Measurements from ENCODE around the gene CPEB1.
"Not testable (repeated sequence)": the region's sequence is repeated elsewhere in the genome, so short reads cannot be mapped to it uniquely, and the experiment has no call there.

The CPEB1 gene

DNA sequence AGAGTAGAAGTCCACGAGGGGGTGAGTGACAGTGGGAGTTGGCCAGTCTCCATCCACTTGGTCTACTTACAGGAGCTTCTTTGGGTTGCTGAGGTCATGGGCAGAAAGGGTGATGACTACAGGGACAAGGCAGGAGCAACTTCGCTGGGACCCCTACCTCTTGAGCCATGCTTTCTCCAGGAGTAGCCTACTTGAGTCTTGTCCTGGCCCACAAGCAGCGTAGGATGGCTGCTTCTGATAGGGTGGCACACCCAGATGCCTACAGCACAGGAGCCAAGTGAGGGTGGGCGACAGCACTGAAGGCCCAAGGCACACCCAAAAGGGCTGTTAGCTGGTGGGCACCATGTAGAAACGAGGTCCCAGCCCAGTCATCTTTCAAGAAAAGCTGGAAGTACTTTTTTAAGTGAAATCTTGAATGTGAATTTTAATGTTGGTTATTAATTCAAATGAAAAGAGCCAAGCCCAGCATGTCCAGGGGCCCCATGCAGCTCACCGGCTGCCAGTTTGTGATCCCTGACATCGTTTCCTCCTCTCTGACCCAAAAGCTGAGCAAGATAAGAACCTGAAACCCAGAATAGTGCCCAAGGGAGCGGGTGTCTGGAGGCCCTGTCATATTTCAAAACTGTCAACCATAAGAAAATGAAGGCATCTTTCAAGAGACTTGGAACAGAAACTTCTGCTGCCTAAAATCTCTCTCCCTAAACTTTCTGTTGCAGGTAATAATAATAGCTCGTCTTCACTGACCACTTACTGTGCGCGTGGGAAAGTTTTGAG is 2.2 kb upstream of the CPEB1 start:
- no peak for DNase-seq (ENCODE audit: low read depth)

DNA sequence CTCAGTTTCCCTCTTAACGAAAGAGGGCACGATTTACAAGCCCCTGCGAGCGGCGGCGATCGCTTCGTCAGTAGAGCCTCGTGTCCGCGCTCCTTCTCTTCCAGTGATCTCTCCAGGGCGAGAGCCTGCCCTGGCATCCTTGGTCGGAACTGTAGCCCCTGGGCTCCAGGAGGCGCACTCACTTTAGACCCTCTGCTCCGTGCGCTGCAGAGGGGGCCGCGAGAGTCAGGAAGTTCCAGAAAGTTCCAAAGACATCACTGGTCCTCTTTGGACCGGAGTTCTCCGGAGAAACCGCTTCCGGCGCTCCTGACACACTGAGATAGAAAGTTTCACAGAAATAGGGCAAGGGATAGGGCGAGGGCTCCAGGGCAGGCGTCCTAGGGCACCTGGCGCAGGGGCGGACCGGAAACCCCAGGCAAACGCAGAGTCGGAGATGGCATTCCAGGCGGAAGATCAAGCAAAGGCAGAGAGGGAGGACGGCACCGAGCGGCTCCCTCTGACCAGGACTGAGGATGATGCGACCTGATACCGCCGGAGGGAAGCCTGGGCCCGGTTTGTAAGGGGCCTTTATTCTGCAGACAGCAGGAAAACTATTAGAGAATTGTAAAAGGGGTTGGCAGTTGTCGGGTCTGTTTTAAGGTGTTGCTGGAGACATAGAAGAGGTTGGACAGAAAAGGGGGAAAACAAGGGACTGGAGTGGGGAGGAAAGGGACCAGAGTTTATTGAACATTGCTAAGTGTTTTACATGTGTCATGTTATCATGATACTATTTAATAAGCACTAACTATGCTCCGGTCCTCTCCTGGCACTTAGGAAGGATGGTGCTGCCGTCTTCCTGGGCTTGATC is 1.3 kb upstream of the CPEB1 start:
- DNase-seq (ENCODE audit: low read depth) = no peak

DNA sequence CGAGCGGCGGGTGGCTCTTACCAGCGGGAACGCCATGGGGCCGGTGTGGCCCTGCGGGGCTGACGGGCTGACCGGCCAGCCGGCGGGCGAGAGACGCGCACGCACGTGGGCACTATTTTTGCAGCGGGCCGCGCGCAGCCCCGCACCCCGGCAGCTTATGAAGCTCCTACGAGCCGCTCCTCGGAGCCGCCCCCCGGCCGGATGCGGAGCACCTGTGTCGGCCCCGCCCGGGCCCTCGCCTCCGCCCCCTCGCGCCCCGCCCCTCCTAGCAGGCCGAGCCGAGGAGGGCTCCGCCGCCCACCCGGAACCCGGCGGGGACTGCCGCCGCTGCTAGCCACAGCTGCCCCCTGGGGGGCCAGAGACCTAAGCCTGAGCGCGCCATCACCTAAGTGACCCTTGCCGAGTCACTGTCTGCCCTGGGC is 683 bp upstream of the CPEB1 start:
- no peak for DNase-seq (ENCODE audit: low read depth)

DNA sequence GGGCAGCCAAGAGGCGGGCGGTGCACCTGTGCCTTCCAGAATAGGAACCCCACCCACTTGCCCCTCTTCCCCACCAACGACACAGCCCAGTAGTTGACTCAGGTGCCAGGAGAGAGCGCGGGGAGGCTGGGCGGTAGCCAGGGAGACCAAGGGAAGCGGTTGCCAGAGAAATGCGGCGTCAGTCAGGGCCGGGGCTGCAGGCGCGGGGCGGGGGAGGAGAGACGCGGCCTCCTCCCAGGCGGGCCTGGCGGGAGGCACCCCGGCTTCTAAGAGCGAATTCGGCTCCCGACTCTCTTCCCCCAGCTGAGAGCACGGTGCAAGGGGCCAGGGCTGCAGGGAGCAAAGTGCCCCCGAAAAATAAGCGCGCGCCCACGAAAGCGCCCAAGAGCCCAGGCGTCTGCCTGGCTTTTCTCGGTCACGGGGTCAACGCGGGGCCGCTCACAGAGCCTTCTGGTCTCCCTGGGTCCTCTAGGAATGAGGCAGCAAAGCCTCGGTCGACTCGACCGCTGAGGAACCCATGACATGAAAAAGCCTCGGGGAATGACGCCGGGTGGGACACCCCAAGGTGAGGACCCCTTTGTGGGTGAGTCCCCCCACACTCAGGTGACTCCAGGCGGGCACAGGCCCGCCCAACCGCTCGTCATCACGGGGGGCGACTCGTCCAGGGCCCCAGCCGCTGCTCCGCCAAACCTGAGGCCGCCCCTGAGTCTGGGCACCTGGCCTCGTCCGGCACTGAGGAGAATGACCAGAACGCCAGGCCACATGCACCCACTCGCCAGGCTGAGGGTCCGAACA is 716 bp downstream of the CPEB1 start:
- DNase-seq (ENCODE audit: low read depth) = no peak

DNA sequence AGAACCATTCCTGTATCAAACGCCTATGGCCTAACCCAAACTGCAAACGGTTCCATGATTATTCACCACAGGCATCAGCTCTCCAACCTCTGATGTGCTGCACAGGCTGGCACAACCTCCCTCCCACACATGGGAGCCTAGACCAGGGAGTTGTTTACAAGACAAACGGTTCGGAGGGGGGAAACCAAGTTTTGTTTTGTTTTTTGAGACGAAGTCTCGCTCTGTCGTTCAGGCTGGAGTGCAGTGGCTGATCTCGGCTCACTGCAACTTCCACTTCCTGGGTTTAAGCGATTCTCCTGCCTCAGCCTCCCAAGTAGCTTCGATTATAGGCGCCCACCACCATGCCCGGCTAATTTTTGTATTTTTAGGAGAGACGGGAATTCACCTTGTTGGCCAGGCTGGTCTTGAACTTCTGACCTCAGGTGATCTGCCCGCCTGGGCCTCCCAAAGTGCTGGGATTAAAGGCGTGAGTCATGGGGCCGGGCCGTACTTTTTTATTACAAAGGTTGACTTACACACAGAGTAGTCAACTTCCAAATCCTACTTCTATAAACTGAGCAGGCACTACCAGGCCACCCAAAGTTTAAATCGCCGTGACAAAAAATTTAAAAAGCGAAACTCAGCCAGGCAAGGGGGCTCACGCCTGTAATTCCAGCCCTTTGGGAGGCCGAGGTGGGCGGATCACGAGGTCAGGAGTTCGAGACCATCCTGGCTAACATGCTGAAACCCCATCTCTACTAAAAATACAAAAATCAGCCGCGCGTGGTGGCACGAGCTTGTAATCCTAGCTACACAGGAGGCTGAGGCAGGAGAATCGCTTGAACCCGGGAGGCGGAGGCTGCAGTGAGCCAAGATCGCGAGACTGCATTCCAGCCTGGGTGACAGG is 2.0 kb downstream of the CPEB1 start:
- not testable (repeated sequence) for DNase-seq (ENCODE audit: low read depth)

DNA sequence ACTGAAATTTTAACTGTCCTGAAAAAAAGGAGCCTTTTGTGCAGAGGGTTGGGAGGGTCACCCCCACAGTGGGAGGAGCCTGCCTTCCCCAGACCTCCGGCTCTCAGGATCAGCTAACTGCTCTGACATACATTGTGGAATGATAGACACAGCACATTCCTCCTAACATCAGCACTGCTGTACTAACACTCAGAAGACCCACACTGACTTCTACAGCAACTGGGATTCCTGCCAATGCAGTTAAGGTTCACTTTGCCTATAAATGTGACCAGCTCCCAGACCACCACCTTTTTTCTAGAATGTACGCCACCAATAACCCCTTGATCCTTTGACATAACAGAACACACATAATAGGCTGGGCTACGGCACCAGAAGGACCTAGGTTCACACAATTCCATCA is 3.2 kb downstream of the CPEB1 start:
- no peak for DNase-seq (ENCODE audit: low read depth)

DNA sequence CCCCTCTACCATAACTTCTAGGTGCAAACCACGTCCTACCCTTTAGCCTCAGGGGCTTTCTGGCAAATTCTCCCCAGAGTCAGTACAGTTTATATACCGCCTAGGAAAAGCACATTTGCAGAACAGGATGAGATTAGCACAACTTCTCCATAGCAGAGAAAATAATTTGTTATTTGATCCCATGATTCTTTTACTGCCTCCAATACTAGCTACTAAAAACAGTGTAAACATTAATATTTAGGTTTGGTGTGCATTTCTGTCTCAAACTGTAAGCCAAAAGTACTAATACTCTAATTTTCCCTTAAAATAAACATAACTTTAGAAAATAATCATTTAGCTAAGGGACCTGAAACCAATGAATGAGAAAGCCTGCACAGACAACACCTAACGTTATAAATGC is 4.5 kb downstream of the CPEB1 start:
- no peak for DNase-seq (ENCODE audit: low read depth)

DNA sequence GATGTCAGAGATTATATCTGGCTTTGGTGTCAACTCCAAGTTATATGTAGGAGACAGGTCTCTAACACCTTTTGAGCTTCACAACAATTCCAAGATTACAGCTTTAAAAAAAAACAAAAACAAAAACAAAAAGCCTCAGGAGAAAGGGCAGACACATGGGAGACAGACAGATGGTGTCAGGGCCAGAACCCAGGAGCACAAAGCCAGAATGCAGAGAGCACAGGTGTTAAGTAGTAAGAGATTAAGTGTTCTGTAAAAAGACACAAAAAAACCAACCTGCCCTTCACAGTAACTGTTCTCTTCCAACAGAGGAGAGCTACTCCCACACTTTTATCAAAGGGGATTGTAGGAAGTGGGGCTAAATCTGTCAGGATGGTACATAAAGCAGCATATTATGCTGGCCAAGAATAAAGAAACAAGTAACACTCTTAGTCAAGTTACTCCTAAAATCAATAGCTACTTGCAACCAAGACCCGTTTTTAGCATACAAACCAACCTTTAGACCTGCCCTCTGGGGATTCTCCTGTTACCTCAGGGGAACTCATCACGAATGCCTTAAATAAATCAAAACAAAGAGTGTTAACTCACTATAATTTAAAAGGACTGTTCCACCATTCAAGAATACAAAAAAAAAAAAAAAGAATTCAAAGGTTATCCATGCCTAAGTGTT is 5.9 kb downstream of the CPEB1 start:
- DNase-seq (ENCODE audit: low read depth) = no peak

DNA sequence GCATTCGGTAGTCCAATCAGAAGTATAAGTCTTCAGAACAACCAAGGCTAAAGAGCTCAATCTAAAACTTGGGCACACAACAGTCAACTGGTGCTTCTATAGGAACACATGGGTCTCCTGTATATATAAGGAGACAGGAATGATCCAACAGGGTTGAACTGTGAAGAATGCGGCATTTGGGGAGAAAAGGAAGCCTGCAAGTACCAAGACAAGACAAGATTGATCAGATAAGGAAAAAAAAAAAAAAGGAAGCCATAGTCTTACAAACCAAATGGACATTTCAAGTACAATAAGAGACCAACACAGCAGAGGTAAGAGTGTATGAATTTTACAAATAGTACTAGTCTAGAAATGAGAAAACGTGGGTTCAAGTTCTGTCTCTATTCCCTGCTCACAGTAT is 6.5 kb downstream of the CPEB1 start:
- DNase-seq (ENCODE audit: low read depth) = peak; percentile 79

DNA sequence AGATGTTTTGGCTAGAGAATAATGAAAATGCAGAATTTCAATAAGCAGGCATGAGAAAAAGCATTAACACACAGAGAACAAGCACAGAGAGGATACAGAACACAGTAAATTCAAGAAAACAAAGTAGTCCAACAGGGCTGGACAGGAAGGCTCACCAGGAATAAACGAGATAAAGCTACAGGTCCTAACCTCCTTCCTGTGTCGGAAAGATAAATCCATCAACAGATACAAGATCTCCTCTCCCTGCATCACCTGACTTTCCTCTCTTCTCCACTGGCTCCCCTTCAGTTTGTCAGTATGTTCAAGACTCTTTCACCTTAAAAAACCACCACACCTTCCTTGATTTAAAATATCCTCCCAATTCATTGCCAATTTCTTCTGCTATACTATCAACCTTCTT is 11.4 kb downstream of the CPEB1 start:
- no peak for DNase-seq (ENCODE audit: low read depth)

DNA sequence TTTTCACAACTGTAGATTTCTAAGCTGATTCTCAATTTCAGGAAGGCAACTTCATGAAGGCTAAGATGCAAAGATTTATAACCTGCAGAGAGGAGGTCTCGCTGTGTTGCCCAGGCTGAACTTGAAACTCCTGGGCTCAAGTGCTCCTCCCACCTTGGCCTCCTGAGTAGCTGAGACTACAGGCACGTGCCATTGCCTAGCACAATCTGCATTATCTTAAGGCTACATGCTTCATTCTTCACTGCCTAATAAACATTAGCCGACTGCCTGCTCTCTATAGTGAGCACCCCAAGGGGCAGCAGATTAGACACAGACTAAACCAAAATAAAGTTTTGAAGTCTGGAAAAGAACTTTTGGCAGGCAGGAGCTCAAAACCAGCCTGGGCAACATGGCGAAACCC is 17.1 kb downstream of the CPEB1 start:
- DNase-seq (ENCODE audit: low read depth) = no peak

DNA sequence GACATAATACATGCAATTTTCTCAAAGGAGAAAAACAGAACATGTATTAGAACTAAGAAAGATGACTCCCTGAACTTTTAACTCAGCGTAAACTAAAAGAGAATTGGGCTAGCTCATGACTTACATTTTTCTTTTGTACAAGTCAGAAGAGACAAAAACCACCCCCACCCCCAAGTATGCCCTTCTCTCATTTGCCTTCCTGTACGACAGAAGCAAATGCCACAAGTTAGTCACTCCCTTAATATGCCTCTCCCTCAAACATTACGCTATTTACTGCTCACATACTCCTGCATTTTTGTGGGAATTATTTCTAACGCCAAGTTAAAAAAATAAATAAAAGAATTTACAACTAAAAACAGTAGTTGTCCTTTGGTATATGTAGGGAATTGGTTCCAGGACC is 22.0 kb downstream of the CPEB1 start:
- no peak for DNase-seq (ENCODE audit: low read depth)

DNA sequence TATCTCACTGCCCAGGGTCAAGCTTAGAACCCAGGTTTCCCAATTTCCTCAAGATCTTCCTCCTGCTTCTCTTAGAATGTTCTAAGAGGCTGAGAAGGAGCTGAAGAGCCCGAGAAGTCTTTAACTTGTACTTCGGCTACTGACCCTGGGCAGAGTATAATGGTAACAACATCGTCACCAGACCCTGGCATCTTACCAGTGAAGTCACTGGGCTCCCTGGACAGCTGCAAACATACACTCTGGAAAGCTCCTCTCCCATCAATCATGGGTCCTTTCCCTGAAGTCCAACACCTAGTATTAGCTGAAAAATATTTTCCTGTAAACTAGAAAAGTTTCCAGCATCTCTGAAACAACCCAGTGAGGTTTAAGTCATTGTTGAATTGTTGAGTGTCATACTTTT is 22.7 kb downstream of the CPEB1 start:
- no peak for DNase-seq (ENCODE audit: low read depth)

DNA sequence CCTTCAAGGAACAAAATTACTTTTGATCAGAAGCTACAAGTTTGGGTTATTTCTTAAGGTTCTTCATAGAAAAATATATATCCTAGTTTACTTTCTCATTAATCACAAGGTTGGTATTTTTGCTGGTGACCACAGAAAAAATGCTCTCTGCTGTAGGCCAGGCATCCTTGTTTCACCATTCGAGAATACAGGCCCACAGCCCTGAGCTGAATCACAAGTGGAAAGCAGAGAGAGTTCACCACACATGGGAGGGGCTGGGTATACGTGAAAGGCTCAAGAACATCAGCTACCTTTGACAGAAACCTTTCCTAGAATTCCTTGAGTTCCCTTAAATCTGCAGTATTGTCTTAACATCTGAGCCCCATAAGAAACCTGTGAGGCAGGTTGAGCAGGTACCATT is 23.2 kb downstream of the CPEB1 start:
- no peak for DNase-seq (ENCODE audit: low read depth)

DNA sequence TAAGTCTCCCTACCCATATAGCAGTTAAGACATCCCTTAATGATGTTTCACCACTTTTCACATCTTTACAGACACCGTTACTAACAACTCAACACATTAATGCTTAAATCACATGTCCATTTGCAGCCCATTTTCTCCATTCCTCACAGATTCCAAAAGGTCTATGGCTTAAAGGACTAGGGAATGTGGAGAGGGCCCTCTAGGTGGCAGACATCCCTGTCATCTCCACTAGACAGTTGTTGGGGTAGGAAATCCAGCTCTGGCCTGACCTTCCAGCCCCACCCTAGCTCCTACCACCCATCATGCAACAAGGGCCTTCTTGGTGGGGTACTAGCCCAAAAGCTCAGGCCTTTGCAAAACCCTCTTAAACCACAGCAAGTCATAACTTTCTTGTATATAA is 25.2 kb downstream of the CPEB1 start:
- DNase-seq (ENCODE audit: low read depth) = no peak

DNA sequence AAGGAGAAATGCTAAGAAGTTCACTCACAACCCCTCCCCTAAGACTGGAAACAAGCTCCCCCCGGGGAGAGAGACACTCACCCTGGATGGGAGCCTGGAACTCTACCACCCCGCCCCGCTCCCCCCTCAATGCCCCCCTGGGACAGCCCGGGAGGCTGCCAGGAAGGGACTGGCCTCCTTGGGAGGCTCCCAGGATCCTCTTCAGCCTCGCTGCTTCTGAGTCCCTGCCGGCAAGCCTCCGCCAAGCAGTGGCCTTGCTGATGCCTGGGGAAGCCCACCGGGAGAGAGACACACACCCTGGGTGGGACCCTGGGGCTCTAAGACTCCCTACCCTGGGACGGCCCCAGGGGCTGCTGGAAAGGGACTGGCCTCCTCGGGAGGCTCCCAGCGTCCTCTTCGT is 33.4 kb downstream of the CPEB1 start:
- no peak for DNase-seq (ENCODE audit: low read depth)

DNA sequence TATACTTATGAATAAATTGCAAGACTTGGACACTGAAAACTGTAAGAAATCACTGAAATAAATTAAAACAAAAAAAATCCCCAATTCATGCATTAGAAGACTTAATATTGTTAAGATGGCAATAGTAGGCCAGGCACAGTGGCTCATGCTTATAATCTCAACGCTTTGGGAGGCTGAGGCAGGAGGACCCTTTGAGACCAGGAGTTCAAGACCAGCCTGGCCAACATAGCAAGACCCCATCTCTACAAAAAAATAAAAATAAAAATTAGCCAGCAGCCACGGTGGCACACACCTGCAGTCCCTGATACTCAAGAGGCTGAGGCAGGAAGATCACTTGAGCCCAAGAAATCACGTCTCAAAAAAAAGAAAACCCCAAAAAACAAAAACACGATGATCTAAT is 35.8 kb downstream of the CPEB1 start:
- DNase-seq (ENCODE audit: low read depth) = no peak

DNA sequence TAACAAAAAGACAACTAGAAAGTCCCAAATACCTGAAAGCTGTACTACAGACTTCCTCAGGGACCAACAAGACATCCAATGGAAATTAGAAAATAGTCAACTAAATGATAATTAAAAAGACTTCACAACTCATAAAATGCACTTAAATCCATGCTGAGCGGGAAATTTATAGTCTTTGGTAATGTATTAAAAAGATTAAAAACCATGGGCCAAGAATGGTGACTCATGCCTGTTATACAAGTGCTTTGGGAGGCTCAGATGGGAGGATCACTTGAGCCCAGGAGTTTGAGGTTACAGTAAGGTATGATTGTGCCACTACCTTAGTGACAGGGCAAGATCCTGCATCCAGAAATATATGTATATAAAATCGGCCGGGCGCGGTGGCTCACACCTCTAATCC is 45.0 kb downstream of the CPEB1 start:
- DNase-seq (ENCODE audit: low read depth) = no peak

DNA sequence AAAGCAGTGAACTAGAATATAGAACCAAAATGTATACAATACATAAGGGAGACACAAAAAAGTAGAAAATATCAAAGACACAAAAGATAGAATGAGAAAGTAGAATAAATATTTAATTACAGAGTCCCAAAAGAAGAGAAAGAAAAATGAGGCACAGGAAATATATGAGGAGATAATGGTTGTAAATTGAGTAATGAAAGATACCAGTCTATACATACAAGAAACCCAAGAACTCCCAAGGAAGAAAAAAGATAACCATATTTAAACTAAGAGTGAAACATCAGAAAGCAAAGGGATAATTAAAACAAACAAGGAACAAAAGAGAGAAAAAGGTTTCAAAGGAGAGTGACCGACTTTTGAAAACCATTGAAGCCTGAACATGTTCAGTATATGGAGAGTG is 47.3 kb downstream of the CPEB1 start:
- no peak for DNase-seq (ENCODE audit: low read depth)

DNA sequence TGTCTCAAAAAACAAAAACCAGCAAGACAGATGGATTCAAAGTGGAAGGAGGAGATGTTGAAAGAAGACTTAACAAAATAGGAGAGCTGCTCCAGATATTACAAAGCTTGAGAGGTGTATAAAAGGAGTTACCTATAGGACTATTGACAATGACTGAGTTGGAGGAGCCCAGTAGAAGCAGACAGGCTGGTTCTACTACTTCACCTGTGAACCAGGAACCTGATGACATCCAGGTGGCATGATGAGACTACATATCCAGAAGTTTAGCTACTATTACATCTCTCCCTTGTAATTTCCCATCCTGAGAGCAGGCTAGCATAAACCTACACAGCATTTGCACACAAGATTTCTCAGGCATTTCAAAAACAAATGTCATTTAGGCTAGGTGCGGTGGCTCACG is 49.3 kb downstream of the CPEB1 start:
- no peak for DNase-seq (ENCODE audit: low read depth)

DNA sequence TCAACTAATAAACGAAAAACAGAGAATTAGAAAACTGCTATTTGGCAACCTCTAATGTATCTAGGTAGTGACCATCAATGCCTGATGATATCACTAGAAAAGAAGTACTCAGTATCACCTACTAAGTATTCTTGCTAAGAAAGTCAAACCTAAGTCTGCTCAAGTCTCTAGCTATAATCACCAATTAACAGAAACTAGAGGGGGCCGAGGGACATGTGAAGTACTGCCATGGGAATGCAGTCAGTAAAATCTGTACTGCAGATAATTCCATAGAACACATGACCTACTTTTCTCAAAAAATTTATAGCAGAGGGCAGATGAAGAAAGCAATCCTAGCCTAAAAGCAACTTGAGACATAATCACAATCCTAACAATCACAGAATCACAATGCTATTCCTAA is 51.4 kb downstream of the CPEB1 start:
- DNase-seq (ENCODE audit: low read depth) = no peak
